HepG2 (cell line): ENCODE data around the gene ZNF30. TPM values are rescaled to one million over a fixed set of nuclear protein-coding genes. Genes with fewer than 3 reads are reported as not detected.

Experiments
- ARNT2 ChIP-seq: sonication (generic); formaldehyde crosslinking; IDR thresholded peaks from 2 replicates; pipeline ENCODE4 v1.8.0; 2022; ENCODE audit warnings: mild to moderate bottlenecking, low read depth, missing genetic modification reagents, moderate library complexity
- ATF5 ChIP-seq: sonication (generic); formaldehyde crosslinking; IDR thresholded peaks from 2 replicates; pipeline ENCODE4 v1.4.0; 2020; ENCODE audit warnings: mild to moderate bottlenecking, low read depth, missing genetic modification reagents
- EP300 ChIP-seq, 3 experiments: sonication (generic) in 1 of 3; formaldehyde crosslinking in 1 of 3; IDR thresholded peaks; 2 replicates each; pipeline versions ENCODE4 v1.5.1 to v1.6.1; 2011 to 2020; ENCODE audit warnings: low read depth in 2 of 3, low read length in 2 of 3, borderline replicate concordance in 1 of 3, improper control_type of control experiment in 1 of 3, mild to moderate bottlenecking in 1 of 3, missing genetic modification reagents in 1 of 3, moderate library complexity in 1 of 3
- FOXK1 ChIP-seq: sonication (generic); formaldehyde crosslinking; IDR thresholded peaks from 2 replicates; pipeline ENCODE4 v1.4.0; 2020; ENCODE audit warnings: low read depth, missing genetic modification reagents, borderline replicate concordance
- FOXP1 ChIP-seq, 2 experiments: fragments of 450-650 bp in 1 of 2; IDR thresholded peaks; 2 replicates each; pipeline ENCODE4 v1.6.1; 2017 to 2018; ENCODE audit warnings: antibody characterized with exemption in 1 of 2
- HES4 ChIP-seq: sonication (generic); formaldehyde crosslinking; IDR thresholded peaks from 2 replicates; pipeline ENCODE4 v1.9.0; 2021; ENCODE audit warnings: mild to moderate bottlenecking, missing genetic modification reagents, borderline replicate concordance
- HNRNPL ChIP-seq: fragments of 200-400 bp; formaldehyde crosslinking; IDR thresholded peaks from 2 replicates; pipeline ENCODE4 v1.6.1; 2017; ENCODE audit warnings: mild to moderate bottlenecking, low read depth, low read length
- KDM1A ChIP-seq: IDR thresholded peaks from 2 replicates; pipeline ENCODE4 v1.6.1; 2016; ENCODE audit warnings: missing compliant biosample characterization
- KLF6 ChIP-seq: IDR thresholded peaks from 2 replicates; pipeline ENCODE4 v1.8.0; 2016; ENCODE audit warnings: missing biosample characterization, missing genetic modification reagents
- MLX ChIP-seq: IDR thresholded peaks from 2 replicates; pipeline ENCODE4 v1.6.1; 2016
- MTERF4 ChIP-seq: sonication (generic); formaldehyde crosslinking; IDR thresholded peaks from 2 replicates; pipeline ENCODE4 v1.8.0; 2023; ENCODE audit warnings: mild to moderate bottlenecking, missing genetic modification reagents
- NCOA2 ChIP-seq: sonication (generic); formaldehyde crosslinking; IDR thresholded peaks from 2 replicates; pipeline ENCODE4 v1.8.0; 2022; ENCODE audit warnings: inconsistent platforms
- NFE2L1 ChIP-seq: sonication (generic); formaldehyde crosslinking; IDR thresholded peaks from 2 replicates; pipeline ENCODE4 v1.4.0; 2020; ENCODE audit warnings: missing genetic modification reagents, mild to moderate bottlenecking, borderline replicate concordance
- PHF20 ChIP-seq: sonication (generic); formaldehyde crosslinking; IDR thresholded peaks from 2 replicates; pipeline ENCODE4 v1.5.0; 2020; ENCODE audit warnings: mild to moderate bottlenecking, missing genetic modification reagents
- POLR2A ChIP-seq, 2 experiments: IDR thresholded peaks; 2 replicates each; pipeline ENCODE4 v1.6.1; 2011; ENCODE audit warnings: low read depth in 2 of 2, low read length in 2 of 2, mild to moderate bottlenecking in 1 of 2, moderate library complexity in 1 of 2; ENCODE audit not compliant: insufficient read depth in 1 of 2
- TFDP2 ChIP-seq: sonication (generic); formaldehyde crosslinking; IDR thresholded peaks from 2 replicates; pipeline ENCODE4 v1.4.0; 2020; ENCODE audit warnings: missing genetic modification reagents
- THRA ChIP-seq: sonication (generic); formaldehyde crosslinking; IDR thresholded peaks from 2 replicates; pipeline ENCODE4 v1.4.0; 2020; ENCODE audit warnings: missing genetic modification reagents, borderline replicate concordance
- TP53 ChIP-seq: sonication (generic); formaldehyde crosslinking; conservative IDR thresholded peaks from 2 replicates; pipeline ENCODE4 v1.4.0; 2020; ENCODE audit warnings: missing genetic modification reagents
- U2AF2 ChIP-seq: fragments of 200-400 bp; formaldehyde crosslinking; IDR thresholded peaks from 2 replicates; pipeline ENCODE4 v1.6.1; 2017; ENCODE audit warnings: low read depth, mild to moderate bottlenecking, low read length
- YEATS2 ChIP-seq: sonication (generic); formaldehyde crosslinking; IDR thresholded peaks from 2 replicates; pipeline ENCODE4 v1.4.0; 2020; ENCODE audit warnings: missing genetic modification reagents, borderline replicate concordance
- ZNF382 ChIP-seq: sonication (generic); formaldehyde crosslinking; IDR thresholded peaks from 2 replicates; pipeline ENCODE4 v1.5.0; 2020; ENCODE audit warnings: missing genetic modification reagents, mild to moderate bottlenecking, borderline replicate concordance
- ZNF605 ChIP-seq: sonication (generic); formaldehyde crosslinking; IDR thresholded peaks from 2 replicates; pipeline ENCODE4 v1.8.0; 2022; ENCODE audit warnings: mild to moderate bottlenecking, missing genetic modification reagents
- ZNF614 ChIP-seq: IDR thresholded peaks from 2 replicates; pipeline ENCODE4 v1.6.1; 2018; ENCODE audit warnings: missing biosample characterization, missing genetic modification reagents, inconsistent platforms, borderline replicate concordance
- ZNF7 ChIP-seq: IDR thresholded peaks from 2 replicates; pipeline ENCODE4 v1.6.1; 2016; ENCODE audit warnings: missing biosample characterization, missing genetic modification reagents
- polyA plus RNA-seq, 8 experiments: library from polyadenylated mRNA; depleted of rRNA in 3 of 8; stranded (reverse) in 7 of 8; unstranded in 1 of 8; fragments of >200 nt; fragmentation: Illumina TruSeq in 4 of 8; extraction: Trizol in 4 of 8; gene quantifications; 2 replicates each; pipeline versions ENCODE4 v1.2.1 to v1.2.3, GENCODE V29; 2011 to 2016; ENCODE audit warnings: low read depth in 4 of 8, missing spikeins in 1 of 8, mixed read lengths in 1 of 8; ENCODE audit not compliant: insufficient read depth in 1 of 8
- total RNA-seq, 5 experiments: library from RNA; depleted of rRNA; stranded (reverse); fragments of >200 nt; fragmentation: Illumina TruSeq; extraction: Trizol; gene quantifications; 2 replicates each; pipeline ENCODE4 v1.2.3, GENCODE V29; 2016; ENCODE audit warnings: low read depth in 1 of 5

The ZNF30 gene
- total and polyA plus RNA-seq, 2 of the 13 experiments (the other 11 are each of a cell fraction or from before 2014, with no cell fraction given), result 2.3 to 4.4 TPM

GRCh38 chr19:34926685-34927375 is at the start of gene ZNF30 (continued):
- TF ChIP-seq FOXP1 (IDR thresholded peaks at IDR 0.05), result no peak
- no peak for TF ChIP-seq FOXP1 (CRISPR knock-in tag; IDR thresholded peaks at IDR 0.05)
- TF ChIP-seq U2AF2, result no peak
- TF ChIP-seq POLR2A (IDR thresholded peaks at IDR 0.05; ENCODE audit: insufficient read depth in 1 of 2, low read depth in 2 of 2, low read length in 2 of 2), result peak; percentile 75 to 82
- TF ChIP-seq ATF5 (CRISPR knock-in tag), result no peak
- TF ChIP-seq TFDP2 (CRISPR knock-in tag), result peak; percentile 70
- TF ChIP-seq ZNF382, result no peak
- peak; percentile 21; the same call in 1 of the 2 replicates for TF ChIP-seq NCOA2 (CRISPR knock-in tag)
- peak; percentile 56; the same call in 1 of the 2 replicates for TF ChIP-seq NFE2L1 (CRISPR knock-in tag)
- no peak for TF ChIP-seq KDM1A (CRISPR knock-in tag)
- peak; percentile 61; the same call in 1 of the 2 replicates for TF ChIP-seq PHF20 (CRISPR knock-in tag)
- TF ChIP-seq THRA (CRISPR knock-in tag), result no peak
- TF ChIP-seq HES4 (CRISPR knock-in tag), result peak; percentile 81; the same call in 1 of the 2 replicates
- peak; percentile 83; the same call in 1 of the 2 replicates for TF ChIP-seq ARNT2 (CRISPR knock-in tag)
- TF ChIP-seq MTERF4 (CRISPR knock-in tag), result peak; percentile 90
- no peak for TF ChIP-seq MLX (CRISPR knock-in tag)
- 0 out of 2 replicates have a peak, but pooled peaks have one; percentile 32 for TF ChIP-seq ZNF614
- TF ChIP-seq ZNF7 (CRISPR knock-in tag), result no peak
- TF ChIP-seq KLF6, result 0 out of 2 replicates have a peak, but pooled peaks have one; percentile 38
- peak; percentile 66; the same call in 1 of the 2 replicates for TF ChIP-seq YEATS2 (CRISPR knock-in tag)
- TF ChIP-seq FOXK1, result 0 out of 2 replicates have a peak, but pooled peaks have one; percentile 16
- TF ChIP-seq ZNF605 (CRISPR knock-in tag), result peak; percentile 77; the same call in 1 of the 2 replicates
- TF ChIP-seq HNRNPL, result no peak
- TF ChIP-seq EP300 (IDR thresholded peaks at IDR 0.05; ENCODE audit: low read depth in 2 of 2, low read length in 2 of 2), result no peak
- no peak; the same call in 1 of the 2 replicates for TF ChIP-seq EP300 (CRISPR knock-in tag; IDR thresholded peaks at IDR 0.05; ENCODE audit: borderline replicate concordance)
- TF ChIP-seq TP53 (CRISPR knock-in tag), result 0 out of 2 replicates have a peak, but pooled peaks have one; percentile 37
